Omental fat pad (tissue), 4 donors: ENCODE results near the gene MYOZ1. TPM values are rescaled to one million over a fixed set of nuclear protein-coding genes. Genes with fewer than 3 reads are reported as not detected.

ENCODE experiments used
- ATAC-seq: fragments of 150-250 bp; one replicate; pipeline ENCODE4 v1.9.1; 2016; ENCODE audit warnings: mild to moderate bottlenecking, moderate library complexity; ENCODE audit not compliant: low FRiP score
- DNase-seq: peaks from one replicate; pipeline ENCODE4 v3.0.0-alpha.2; 2019; ENCODE audit warnings: low spot score
- CTCF ChIP-seq, 3 donors: fragments of 450-650 bp; IDR thresholded peaks; one replicate each; pipeline ENCODE4 v1.5.1; 2016 to 2017; ENCODE audit warnings: antibody characterized with exemption in 3 of 3, mild to moderate bottlenecking in 3 of 3, moderate library complexity in 2 of 3
- total RNA-seq, 4 donors: library from RNA; depleted of rRNA; stranded (reverse); fragments of >200 nt; gene quantifications; one replicate each; pipeline ENCODE4 v1.1.0, GENCODE V29; 2016

The MYOZ1 gene
- total RNA-seq, 4 donors from 2014 or later = 0.82 to 1.9 (median 1.6) TPM; not detected in 1

DNA sequence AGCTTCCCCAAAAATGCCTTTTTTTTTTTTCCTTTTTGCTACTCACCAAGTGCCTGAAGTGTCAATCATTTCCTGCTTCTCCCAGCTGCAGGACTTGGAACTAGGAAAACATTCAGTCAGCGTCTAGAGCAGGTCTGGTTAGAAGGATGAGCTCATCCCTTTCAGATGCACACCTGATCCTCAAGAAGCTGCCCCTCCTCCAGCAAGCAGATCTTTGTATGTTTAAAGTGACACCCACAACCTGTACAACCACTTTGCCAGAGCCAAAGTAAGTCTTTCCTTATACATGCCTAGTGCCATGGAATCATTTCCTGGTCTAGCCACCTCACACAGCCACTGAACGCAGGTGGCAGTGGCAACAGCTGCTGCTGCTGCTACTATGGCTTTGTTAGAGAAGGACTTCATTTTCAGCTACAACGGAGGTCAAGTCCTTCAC lies 39.8 kb downstream of the MYOZ1 start:
- ATAC-seq = no peak

DNA sequence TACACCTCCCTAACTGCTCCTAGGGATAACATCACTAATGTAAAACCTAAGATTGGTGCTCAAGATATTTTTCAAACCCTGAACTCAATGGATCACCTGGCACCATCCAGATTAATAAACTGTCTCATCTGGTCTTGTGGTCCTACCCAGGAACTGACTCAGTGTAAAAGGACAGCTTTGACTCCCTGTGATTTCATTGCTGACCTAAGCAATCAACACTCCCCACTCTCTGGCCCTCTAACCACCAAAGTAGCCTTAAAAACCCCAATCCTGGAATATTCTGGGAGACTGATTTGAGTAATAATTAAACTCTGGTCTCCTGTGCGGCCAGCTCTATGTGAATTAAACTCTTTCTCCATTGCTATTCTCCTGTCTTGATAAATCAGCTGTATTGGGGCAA lies 43.9 kb downstream of the MYOZ1 start:
- no peak for ATAC-seq
- no peak for TF ChIP-seq CTCF (IDR thresholded peaks at IDR 0.05)
- DNase-seq = no peak

More for the DNA sequence above, 39.8 kb downstream of the MYOZ1 start:
- DNase-seq = no peak
- no peak for TF ChIP-seq CTCF (IDR thresholded peaks at IDR 0.05)

GRCh38 chr10:73593812-73594211 lies 47.5 kb downstream of the MYOZ1 start:
- TF ChIP-seq CTCF (IDR thresholded peaks at IDR 0.05) = no peak
- DNase-seq = no peak
- ATAC-seq = no peak

DNA sequence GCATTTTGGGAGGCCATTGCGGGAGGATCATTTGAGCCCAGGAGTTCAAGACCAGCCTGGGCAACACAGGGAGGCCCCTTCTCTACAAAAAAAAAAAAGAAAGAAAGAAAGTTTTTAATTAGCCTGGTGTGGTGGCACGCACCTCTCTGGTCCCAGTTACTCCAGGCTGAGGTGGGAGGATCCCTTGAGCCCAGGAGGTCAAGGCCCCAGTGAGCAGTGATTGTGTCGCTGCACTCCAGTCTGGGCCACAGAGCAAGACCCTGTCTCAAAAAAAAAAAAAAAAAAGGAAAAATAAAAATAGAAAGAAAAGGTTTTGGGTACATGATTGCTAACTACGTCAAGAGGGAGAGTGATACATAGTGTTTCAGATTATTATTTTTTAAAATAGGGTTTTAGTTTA lies 48.2 kb downstream of the MYOZ1 start:
- no peak for ATAC-seq
- no peak for TF ChIP-seq CTCF (IDR thresholded peaks at IDR 0.05)
- DNase-seq = no peak

GRCh38 chr10:73591935-73592699 lies 49.2 kb downstream of the MYOZ1 start:
- DNase-seq (no peak), ATAC-seq (no peak)
- no peak for TF ChIP-seq CTCF (IDR thresholded peaks at IDR 0.05)

DNA sequence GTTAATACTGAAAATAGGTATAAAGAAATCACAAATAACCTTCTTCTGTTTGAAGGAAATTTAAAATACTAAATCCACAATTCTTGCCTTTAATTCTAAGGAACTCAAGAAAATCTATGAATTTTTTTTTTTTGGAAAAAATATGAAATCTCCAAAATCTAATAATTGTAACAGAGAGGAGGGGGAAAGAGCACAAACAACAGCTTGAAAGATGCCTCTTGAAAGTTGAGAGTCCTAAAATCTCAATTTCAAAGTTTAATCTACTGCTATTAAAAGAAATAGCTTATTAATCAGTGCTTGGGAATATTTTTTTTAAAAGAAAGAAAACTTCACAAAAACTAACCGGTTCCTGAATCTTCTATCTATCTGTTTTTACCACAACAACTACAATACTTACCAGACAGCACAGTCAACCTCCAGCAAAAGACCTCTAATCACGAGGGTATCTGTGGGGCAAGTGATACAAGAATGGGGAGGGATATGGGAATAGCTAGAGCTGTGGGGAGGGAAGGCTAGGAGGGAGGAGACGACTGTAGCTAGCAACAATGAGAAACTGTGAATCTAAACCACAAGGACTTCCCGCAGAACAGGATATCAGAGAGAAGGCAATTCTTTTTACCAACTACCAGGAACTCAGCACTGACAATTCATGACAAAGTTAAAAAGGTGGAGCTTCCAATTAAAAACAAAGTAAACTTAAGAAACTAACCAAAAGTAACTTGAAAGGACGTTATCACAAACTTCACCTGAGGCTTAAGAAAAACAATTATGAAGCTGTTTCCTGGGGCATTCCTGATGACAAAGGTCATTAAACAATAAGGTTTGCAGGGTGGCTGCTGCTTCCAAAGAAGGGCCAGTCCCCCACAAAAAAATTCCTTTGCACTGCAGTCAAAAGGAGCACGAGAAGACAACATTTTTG lies 50.1 kb downstream of the MYOZ1 start, which contains the start of gene USP54:
Gene USP54, minus strand, starts transcription at position 462 of the 919 bp plus-strand sequence. CDS start 15,684 bp downstream, outside the sequence.
- DNase-seq (no peak), ATAC-seq (no peak)
- TF ChIP-seq CTCF (IDR thresholded peaks at IDR 0.05) = no peak
